GM19463 (cell line): ENCODE data around the gene SLC8A1.

Experiments used
- ATAC-seq: cut with Tn5 transposase; IDR thresholded peaks from one replicate; pipeline ENCODE4 v1.9.1; 2021; ENCODE audit warnings: mild to moderate bottlenecking, moderate library complexity; ENCODE audit not compliant: unreplicated experiment

The SLC8A1 gene

DNA sequence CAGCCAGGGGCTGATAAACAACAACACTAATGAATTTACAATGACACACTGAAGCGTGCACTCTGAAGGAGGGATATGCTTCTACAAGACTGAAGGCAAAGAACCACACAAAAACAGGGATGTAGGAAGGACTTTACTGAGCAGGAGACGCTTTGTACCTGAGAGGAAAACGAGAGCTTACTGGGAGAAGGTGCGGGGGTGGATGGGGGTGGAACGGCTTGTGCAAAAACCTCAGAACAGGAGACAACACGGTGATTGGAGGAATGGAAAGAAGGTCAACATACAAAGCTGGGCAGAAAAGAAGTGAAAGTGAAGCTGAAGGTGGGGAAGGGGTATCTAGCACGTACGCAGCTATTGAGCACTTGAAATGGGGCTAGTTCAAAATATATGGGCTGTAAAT is 93.1 kb downstream of the SLC8A1 start:
- ATAC-seq = no peak

DNA sequence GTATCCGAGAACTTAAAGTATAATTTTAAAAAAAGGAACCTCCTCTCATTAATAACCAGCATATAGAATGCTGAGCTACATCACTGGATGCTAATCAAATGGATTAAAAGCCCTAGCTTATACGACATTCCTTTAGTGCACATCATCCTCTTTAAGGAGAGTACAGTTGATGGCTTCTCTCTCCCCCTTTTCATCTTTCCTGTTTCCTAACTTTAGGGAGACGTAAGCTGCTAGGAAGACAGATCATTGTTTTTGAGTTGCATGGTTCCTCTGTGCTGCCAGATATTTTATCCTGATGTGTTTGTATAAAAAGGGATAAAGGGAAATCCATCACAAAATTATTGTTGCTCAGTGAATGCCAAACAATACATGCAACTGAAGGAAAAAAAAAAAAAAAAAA is 94.2 kb downstream of the SLC8A1 start:
- ATAC-seq = no peak

DNA sequence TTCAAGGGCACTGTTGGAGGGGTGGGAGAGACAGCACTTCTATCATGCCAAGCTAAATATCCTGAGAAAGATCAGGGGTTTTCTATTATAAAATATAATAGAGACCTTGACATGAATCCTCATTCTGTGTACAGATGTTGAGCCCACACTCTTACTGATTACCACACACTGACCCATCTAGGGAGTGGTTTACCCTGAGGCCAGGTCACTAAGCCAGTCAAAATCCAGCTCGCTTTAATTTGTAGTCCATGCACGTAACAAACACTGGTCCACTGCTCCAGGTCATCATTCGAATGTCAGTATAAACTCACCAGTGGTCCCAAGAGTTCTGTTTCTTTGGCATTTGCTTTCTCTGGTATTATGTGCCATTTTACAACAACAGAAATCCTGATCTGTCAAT is 96.4 kb downstream of the SLC8A1 start:
- ATAC-seq = no peak

DNA sequence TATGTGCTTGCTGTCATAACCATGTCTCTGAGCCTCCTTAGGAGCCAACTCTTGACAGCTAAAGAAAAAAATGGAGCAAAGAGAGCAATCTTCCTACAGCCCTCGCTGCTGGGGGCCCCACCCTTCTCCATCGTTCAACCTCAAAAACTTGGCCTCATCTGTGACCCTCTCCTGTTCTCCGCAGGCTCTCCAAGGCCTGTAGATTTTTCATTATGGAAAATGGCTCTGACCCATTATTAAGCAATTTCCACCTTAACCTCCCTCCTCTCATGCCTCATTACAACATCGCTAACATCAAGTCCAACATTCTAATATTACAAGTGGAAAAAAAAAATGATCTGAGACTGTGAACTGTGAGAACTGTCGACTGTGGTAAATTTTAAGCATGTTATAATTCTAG is 98.7 kb downstream of the SLC8A1 start:
- ATAC-seq = no peak

- no peak for ATAC-seq
These were observed 99.2 kb downstream of the SLC8A1 start for GRCh38 chr2:40352703-40353099.

- no peak for ATAC-seq
These were observed 99.7 kb downstream of the SLC8A1 start for GRCh38 chr2:40352041-40352702.

- no peak for ATAC-seq
These were observed 103.2 kb downstream of the SLC8A1 start for GRCh38 chr2:40348665-40349064.

- ATAC-seq = no peak
These were observed 103.9 kb downstream of the SLC8A1 start for GRCh38 chr2:40348038-40348437.

DNA sequence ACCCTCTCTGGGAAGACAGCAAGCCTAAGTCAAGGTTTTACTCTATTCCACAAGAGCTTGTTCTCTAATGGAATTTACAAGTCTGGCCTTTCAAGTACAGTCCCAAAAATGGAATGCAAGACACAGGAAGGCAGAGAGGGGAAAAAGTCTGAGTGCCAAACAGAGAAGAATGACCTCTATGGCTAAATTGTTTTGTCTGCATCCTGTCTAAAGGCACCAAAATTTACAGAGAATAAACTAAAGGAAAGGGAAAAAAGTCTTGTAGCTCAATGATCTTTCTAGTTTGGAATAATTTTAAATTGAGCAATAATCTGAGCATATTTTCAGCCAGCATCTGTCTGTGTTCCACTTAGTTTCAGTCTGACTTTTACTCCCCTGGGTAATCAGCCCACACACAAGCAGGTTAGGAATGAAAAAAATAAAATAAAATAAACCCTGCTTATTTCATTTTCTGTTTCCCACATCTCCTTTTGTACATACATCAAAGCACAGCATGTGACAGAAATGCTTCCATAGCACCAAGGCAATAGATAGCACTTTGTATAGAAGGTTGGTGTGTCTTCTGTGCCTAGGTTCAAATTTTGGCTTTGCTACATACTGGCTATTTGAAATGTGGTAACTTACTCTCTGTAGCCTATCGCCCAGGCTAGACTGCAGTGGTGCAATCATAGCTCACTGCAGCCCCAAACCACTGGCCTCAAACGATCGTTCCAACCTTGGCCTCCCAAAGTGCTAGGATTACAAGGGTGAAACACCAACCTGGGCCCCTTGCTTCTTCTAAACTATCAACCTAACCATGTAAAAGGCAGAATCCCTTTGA is 105.1 kb downstream of the SLC8A1 start:
- ATAC-seq = peak; percentile 53

GRCh38 chr2:40344364-40344763 is 107.5 kb downstream of the SLC8A1 start:
- ATAC-seq = no peak

- ATAC-seq = no peak
These were observed 108.0 kb downstream of the SLC8A1 start for GRCh38 chr2:40343902-40344301.

DNA sequence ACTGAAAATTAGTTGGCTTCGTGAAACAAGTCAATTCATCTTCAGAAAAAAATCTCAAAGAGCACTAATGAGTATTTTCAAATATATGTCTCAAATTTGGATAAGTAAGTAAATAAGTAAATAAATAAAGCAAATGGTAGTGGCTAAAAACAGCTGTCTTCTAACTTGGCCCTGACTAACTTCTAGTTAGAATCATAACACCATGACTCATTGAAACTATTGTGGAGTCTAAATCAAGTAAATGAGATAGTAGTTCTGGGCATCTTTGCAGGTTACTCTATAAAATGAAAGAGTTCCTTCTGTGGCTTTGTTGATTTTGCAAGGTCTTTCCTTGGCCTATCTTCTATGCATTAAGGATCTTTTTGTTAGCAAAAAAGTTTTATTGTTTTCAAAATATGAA is 110.7 kb downstream of the SLC8A1 start:
- ATAC-seq = no peak

GRCh38 chr2:40339026-40339425 is 112.9 kb downstream of the SLC8A1 start:
- no peak for ATAC-seq

GRCh38 chr2:40332191-40332826 is 119.6 kb downstream of the SLC8A1 start:
- ATAC-seq = no peak

GRCh38 chr2:40330096-40330495 is 121.8 kb downstream of the SLC8A1 start:
- no peak for ATAC-seq

- no peak for ATAC-seq
These were observed 122.2 kb downstream of the SLC8A1 start for GRCh38 chr2:40329739-40330030.

DNA sequence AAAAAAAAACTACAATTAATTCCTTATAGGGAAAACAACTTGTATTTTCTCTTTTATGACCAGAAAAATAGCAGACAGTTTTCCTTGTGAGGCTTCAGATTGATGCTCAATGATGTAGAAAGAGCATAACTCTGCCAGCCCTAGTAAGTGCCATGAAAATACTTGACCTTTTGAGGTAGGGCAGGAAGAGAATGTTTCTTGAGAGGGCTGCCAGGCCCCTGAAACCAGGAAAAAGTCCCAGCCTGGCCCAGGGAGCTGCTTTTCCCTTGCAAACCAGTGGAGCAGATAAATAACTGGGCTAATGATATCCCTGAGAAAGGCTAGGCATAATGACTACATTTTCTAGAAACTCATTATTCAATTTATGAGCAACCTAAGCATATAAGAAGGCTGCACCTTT is 126.8 kb downstream of the SLC8A1 start:
- no peak for ATAC-seq

- no peak for ATAC-seq
These were observed 127.2 kb downstream of the SLC8A1 start for GRCh38 chr2:40324656-40325055.

DNA sequence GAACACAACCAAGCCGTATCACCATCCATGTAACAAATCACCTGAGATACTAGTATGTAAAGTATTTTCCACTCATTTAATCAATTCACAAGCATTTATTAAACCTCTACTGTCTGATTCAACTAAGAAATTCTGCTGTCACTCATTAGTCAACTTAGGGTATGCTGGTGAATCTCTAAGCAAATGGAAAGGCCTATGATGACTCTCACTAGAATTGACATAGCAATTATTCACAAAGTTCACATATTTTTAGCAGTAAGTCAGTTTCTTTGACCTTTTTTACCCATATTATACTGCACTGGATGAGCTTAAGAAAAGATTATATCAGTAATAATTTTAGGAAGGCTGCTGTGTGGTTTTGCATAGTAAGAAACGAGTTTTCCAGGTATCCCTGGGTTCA is 130.1 kb downstream of the SLC8A1 start:
- no peak for ATAC-seq

- ATAC-seq = peak; percentile 51
These were observed 130.8 kb downstream of the SLC8A1 start for GRCh38 chr2:40321016-40321623.

DNA sequence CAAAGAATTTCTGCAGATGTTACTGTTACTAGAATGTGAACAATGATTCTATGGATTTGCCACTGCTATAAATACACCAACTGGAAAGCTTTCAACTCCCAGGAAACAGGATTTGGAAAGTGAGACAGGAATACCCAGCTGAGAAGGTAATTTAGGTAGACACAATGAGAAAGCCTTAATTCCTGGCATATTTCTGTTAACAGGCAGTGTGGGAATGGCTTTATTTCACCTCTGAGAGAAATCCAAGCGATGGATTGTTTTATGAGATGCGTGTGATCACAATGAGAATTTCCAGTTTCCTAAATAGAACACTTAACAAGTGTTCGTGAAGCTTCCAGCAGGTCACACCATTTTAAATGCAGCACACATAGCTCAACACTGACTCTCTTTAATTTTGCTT is 133.0 kb downstream of the SLC8A1 start:
- no peak for ATAC-seq

DNA sequence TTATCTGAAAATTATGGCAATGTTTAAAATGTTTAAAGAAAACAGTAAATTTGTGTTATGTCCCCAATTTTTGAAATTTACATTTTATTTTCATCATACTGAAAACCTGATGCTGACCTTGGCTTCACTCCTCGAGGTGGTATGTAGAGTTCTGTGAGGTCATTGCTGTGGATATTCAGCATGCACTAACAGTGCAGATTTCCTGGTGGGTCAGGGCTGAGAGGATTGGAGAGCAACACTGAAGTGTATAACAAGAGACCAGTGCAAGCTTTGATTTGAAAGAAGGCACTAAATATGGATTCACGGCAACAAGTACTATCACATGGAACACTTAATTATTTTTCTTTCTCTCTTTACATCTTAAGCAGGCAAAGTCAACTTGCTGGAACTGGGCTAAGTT is 134.1 kb downstream of the SLC8A1 start:
- no peak for ATAC-seq
